DOHH2 (cell line): ENCODE results near the gene EPHA6.

Source experiments
- H3F3A ChIP-seq: fragments of 200-600 bp; sonication (generic), shearing (Covaris generic); 2 replicates; pipeline ENCODE4 v1.6.0; 2016; ENCODE audit warnings: antibody characterized with exemption, mild to moderate bottlenecking; ENCODE audit not compliant: control insufficient read depth, insufficient read depth
- H3K27ac ChIP-seq: fragments of 200-600 bp; sonication (generic); 2 replicates; pipeline ENCODE4 v1.5.1; 2014; ENCODE audit warnings: low read depth, mild to moderate bottlenecking, low read length, moderate library complexity
- H3K27me3 ChIP-seq: fragments of 200-600 bp; sonication (generic); 2 replicates; pipeline ENCODE4 v1.6.1; 2014; ENCODE audit warnings: mild to moderate bottlenecking, low read length, mixed read lengths; ENCODE audit not compliant: control insufficient read depth
- H3K36me3 ChIP-seq: fragments of 200-600 bp; sonication (generic); 2 replicates; pipeline ENCODE4 v1.6.1; 2014; ENCODE audit warnings: mild to moderate bottlenecking, low read length, moderate library complexity, mixed read lengths; ENCODE audit not compliant: control insufficient read depth
- H3K4me1 ChIP-seq: fragments of 200-600 bp; sonication (generic); 2 replicates; pipeline ENCODE4 v1.6.1; 2014; ENCODE audit warnings: mild to moderate bottlenecking, low read length, mixed read lengths; ENCODE audit not compliant: control insufficient read depth
- H3K4me2 ChIP-seq: fragments of 200-600 bp; sonication (generic); 2 replicates; pipeline ENCODE4 v1.6.0; 2014; ENCODE audit warnings: mild to moderate bottlenecking, low read length, moderate library complexity
- H3K4me3 ChIP-seq: fragments of 200-600 bp; sonication (generic); 2 replicates; pipeline ENCODE4 v1.5.1; 2014; ENCODE audit warnings: mild to moderate bottlenecking, low read length, mixed read lengths
- H3K79me2 ChIP-seq: fragments of 200-600 bp; sonication (generic); 2 replicates; pipeline ENCODE4 v1.6.1; 2014; ENCODE audit warnings: mild to moderate bottlenecking, low read length, mixed read lengths; ENCODE audit not compliant: control insufficient read depth
- H3K9me2 ChIP-seq: fragments of 200-600 bp; sonication (generic); replicated peaks from 2 replicates; pipeline ENCODE4 v1.6.1; 2014; ENCODE audit warnings: mild to moderate bottlenecking, low read length, mixed read lengths; ENCODE audit not compliant: control insufficient read depth
- H3K9me3 ChIP-seq: fragments of 200-600 bp; sonication (generic); 2 replicates; pipeline ENCODE4 v1.6.1; 2014; ENCODE audit warnings: antibody characterized with exemption, low read length, mixed read lengths; ENCODE audit not compliant: control insufficient read depth, insufficient read depth
- H4K20me1 ChIP-seq: fragments of 200-600 bp; sonication (generic); 2 replicates; pipeline ENCODE4 v1.6.0; 2014; ENCODE audit warnings: low read depth, mild to moderate bottlenecking, antibody characterized with exemption, low read length, moderate library complexity; ENCODE audit not compliant: control insufficient read depth, insufficient read depth
- EZH2phosphoT487 ChIP-seq: fragments of 200-600 bp; sonication (generic); IDR thresholded peaks from 2 replicates; pipeline ENCODE4 v1.6.1; 2017; ENCODE audit warnings: borderline replicate concordance, mild to moderate bottlenecking, antibody characterized with exemption, low read length, moderate library complexity, mixed read lengths
- TF ChIP-seq, protein P1 (sequence below): fragments of 200-600 bp; sonication (generic); IDR thresholded peaks from one replicate; pipeline ENCODE4 v1.5.1; 2014; ENCODE audit warnings: antibody characterized with exemption, mild to moderate bottlenecking, low read depth, low read length; ENCODE audit not compliant: poor library complexity, severe bottlenecking

Gene EPHA6

DNA sequence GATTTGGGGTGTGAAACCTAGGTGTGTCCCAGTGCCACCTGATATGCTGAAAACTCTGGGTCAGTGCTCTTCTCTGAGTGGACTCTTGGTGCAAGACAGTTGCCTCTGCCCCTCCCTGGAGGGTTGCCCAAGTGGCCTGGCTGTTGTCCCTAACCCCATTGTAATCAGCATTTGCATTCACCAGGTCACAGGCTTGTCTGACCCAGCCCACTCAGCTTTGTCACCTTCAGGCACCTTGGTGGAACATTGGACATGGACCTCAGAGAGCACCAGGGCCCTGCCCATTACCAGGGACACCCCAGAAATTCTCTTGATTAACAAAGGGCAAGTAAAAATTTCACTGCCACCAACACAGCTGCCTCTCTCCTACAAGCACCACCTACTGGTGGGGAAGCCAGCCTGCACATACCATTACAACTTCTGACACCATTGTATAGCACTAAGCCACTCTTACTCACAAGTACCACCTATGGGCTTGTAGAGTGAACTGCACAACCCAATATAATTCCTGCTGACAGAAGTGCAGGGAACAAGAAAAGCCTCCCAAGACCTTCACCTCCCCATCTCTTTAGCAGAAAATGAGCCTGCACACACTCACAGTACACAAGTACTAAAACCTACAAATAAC, 324.6 kb downstream of the EPHA6 start:
- H3K27ac ChIP-seq, result no peak overlapping the region
- no peaks in the 10 kb centered on the region for H3K79me2 ChIP-seq
- H3K27me3 ChIP-seq, result no peaks in the 10 kb centered on the region
- H3K4me2 ChIP-seq, result no peak overlapping the region
- no peaks in the 10 kb centered on the region for H4K20me1 ChIP-seq
- no peaks in the 10 kb centered on the region for H3K4me1 ChIP-seq
- H3F3A ChIP-seq, result no peaks in the 10 kb centered on the region
- H3K36me3 ChIP-seq, result no peaks in the 10 kb centered on the region
- no peaks in the 10 kb centered on the region for H3K9me2 ChIP-seq
- TF ChIP-seq, protein P1, sequence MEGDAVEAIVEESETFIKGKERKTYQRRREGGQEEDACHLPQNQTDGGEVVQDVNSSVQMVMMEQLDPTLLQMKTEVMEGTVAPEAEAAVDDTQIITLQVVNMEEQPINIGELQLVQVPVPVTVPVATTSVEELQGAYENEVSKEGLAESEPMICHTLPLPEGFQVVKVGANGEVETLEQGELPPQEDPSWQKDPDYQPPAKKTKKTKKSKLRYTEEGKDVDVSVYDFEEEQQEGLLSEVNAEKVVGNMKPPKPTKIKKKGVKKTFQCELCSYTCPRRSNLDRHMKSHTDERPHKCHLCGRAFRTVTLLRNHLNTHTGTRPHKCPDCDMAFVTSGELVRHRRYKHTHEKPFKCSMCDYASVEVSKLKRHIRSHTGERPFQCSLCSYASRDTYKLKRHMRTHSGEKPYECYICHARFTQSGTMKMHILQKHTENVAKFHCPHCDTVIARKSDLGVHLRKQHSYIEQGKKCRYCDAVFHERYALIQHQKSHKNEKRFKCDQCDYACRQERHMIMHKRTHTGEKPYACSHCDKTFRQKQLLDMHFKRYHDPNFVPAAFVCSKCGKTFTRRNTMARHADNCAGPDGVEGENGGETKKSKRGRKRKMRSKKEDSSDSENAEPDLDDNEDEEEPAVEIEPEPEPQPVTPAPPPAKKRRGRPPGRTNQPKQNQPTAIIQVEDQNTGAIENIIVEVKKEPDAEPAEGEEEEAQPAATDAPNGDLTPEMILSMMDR, result peak; percentile 59
- no peak for TF ChIP-seq EZH2phosphoT487
- H3K4me3 ChIP-seq, result no peak overlapping the region
- peaks cover 7% of the 10 kb centered on the region; the same call in 1 of the 2 replicates for H3K9me3 ChIP-seq

GRCh38 chr3:97148931-97149330, 334.5 kb downstream of the EPHA6 start:
- no peak overlapping the region for H3K4me2 ChIP-seq
- H3K9me3 ChIP-seq, result no peaks in the 10 kb centered on the region
- H3K9me2 ChIP-seq, result no peaks in the 10 kb centered on the region
- no peaks in the 10 kb centered on the region for H3K79me2 ChIP-seq
- H3K4me3 ChIP-seq, result no peak overlapping the region
- H3K36me3 ChIP-seq, result no peaks in the 10 kb centered on the region
- no peaks in the 10 kb centered on the region for H3F3A ChIP-seq
- H3K27me3 ChIP-seq, result no peaks in the 10 kb centered on the region
- H4K20me1 ChIP-seq, result no peaks in the 10 kb centered on the region
- H3K27ac ChIP-seq, result no peak overlapping the region
- TF ChIP-seq EZH2phosphoT487, result no peak
- TF ChIP-seq, protein P1, result no peak
- no peaks in the 10 kb centered on the region for H3K4me1 ChIP-seq

- H3F3A ChIP-seq, result no peaks in the 10 kb centered on the region
- H3K4me1 ChIP-seq, result no peaks in the 10 kb centered on the region
- H4K20me1 ChIP-seq, result no peaks in the 10 kb centered on the region
- H3K9me2 ChIP-seq, result no peaks in the 10 kb centered on the region
- no peak overlapping the region for H3K4me3 ChIP-seq
- TF ChIP-seq, protein P1, result no peak
- TF ChIP-seq EZH2phosphoT487, result no peak
- no peaks in the 10 kb centered on the region for H3K36me3 ChIP-seq
- H3K9me3 ChIP-seq, result no peaks in the 10 kb centered on the region
- no peaks in the 10 kb centered on the region for H3K27me3 ChIP-seq
- no peak overlapping the region for H3K27ac ChIP-seq
- no peak overlapping the region for H3K4me2 ChIP-seq
- H3K79me2 ChIP-seq, result no peaks in the 10 kb centered on the region
Observed at GRCh38 chr3:97161169-97161568, 346.8 kb downstream of the EPHA6 start.
